Immature natural killer cell (primary cell): ENCODE results near the gene ZNHIT6. TPM values are rescaled to one million over a fixed set of nuclear protein-coding genes. Genes with fewer than 3 reads are reported as not detected.
A peak's percentile ranks its signal among the peaks of the same experiment; 100 is the strongest.

Source experiments
- DNase-seq, 3 donors: peaks; one replicate each; pipeline ENCODE4 v3.0.0; 2022; ENCODE audit warnings: mixed read lengths in 1 of 3
- H3K27ac Mint-ChIP-seq, 6 donors: one replicate each; pipeline ENCODE4 v1.8.0; 2020; ENCODE audit warnings: mixed read lengths in 6 of 6, mild to moderate bottlenecking in 5 of 6, inconsistent platforms in 4 of 6, moderate library complexity in 3 of 6
- H3K27me3 Mint-ChIP-seq, 3 donors: one replicate each; pipeline ENCODE4 v1.8.0; 2020 to 2021; ENCODE audit warnings: low read depth in 3 of 3, mild to moderate bottlenecking in 3 of 3, mixed read lengths in 3 of 3, moderate library complexity in 3 of 3, inconsistent platforms in 1 of 3
- H3K36me3 Mint-ChIP-seq, 3 donors: one replicate each; pipeline ENCODE4 v1.8.0; 2020; ENCODE audit warnings: mixed read lengths in 3 of 3, inconsistent platforms in 2 of 3, mild to moderate bottlenecking in 2 of 3
- H3K4me1 Mint-ChIP-seq, 2 donors: one replicate each; pipeline ENCODE4 v1.8.0; 2020; ENCODE audit warnings: inconsistent platforms in 2 of 2, mild to moderate bottlenecking in 2 of 2, mixed read lengths in 2 of 2, moderate library complexity in 1 of 2
- H3K4me3 Mint-ChIP-seq, 5 donors: one replicate each; pipeline ENCODE4 v1.8.0; 2020; ENCODE audit warnings: mild to moderate bottlenecking in 5 of 5, mixed read lengths in 5 of 5, inconsistent platforms in 3 of 5, moderate library complexity in 3 of 5
- H3K9me3 Mint-ChIP-seq, 6 donors: one replicate each; pipeline ENCODE4 v1.8.0; 2020; ENCODE audit warnings: mild to moderate bottlenecking in 6 of 6, mixed read lengths in 6 of 6, inconsistent platforms in 4 of 6, moderate library complexity in 3 of 6
- polyA plus RNA-seq, 3 donors: library from polyadenylated mRNA; unstranded; fragments of 300-500 nt; fragmentation: Illumina TruSeq; gene quantifications; one replicate each; pipeline ENCODE4 v1.2.3, GENCODE V29; 2021

The ZNHIT6 gene
- polyA plus RNA-seq, 3 donors from 2014 or later: 6.0 to 17.4 (median 6.3) TPM

DNA sequence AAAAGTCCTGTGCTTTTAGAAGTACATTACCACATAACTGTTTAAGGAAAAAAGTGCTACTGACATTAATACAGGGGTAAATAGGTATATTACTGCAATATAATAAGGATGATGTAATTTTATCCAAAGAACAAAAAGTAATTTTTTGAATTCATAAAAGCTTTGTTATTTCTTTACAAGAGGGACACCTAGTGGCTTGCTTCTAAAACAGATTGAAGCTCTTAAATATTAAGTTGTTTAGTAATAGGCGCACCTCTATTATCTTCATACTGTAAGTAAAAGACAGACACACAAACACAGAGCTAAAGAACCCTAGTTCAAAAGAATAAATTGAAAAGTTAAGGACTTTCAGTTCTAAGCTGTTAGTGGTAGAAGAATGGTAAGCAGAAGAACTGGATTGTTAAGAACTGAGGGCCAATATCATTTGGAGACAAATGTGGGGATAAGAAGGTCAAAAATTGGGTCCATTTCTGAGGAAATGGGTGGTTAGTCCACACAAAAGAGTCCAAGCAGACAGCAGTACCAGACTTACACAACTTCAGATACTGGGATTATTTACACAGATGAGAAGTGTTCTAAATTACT is 15.4 kb downstream of the ZNHIT6 start:
- Mint-ChIP-seq H3K27me3 (no peaks in the 10 kb centered on the region), H3K36me3 (peaks cover 11 to 16% (median 13%) of the 10 kb centered on the region in 3 donors), H3K4me1 (peaks cover 1 to 17% of the 10 kb centered on the region in 2 donors), H3K9me3 (no peaks in the 10 kb centered on the region), H3K4me3 (no peak overlapping the region), H3K27ac (no peak overlapping the region)
- no peak for DNase-seq

DNA sequence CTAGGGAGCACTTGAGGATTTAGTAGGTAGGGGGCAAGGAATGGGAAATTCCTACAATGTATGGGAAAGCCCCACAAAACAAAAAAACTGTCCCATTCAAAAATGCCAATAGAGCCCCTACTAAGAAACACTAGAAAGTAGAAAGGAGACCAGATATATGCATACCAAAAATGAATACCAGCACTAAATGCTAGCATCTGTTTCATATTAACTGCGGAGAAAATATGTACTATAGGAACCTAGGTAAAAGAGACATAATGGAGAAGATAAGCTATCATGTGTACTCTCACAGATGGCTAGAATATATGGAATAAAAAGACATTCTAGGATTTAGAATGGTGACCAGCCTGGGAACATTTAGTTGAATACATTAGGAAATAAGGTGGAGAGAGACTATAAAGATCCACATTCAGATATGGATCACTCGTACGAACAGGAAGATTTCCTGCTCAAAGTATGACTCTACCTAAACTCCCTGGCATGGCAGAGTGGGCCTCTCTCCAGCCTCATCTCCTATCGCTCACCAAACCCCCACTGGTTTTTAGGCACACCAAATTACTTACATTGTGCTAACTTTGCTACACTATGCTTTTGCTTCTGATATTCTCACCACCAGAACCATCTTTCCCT is 18.3 kb downstream of the ZNHIT6 start:
- Mint-ChIP-seq H3K36me3 (peaks cover 10 to 12% (median 11%) of the 10 kb centered on the region in 3 donors), H3K4me3 (no peak overlapping the region), H3K9me3 (no peaks in the 10 kb centered on the region), H3K4me1 (peaks cover 0 to 17% of the 10 kb centered on the region in 2 donors), H3K27ac (peak overlapping the region in 1 of 6 donors; percentile 47), H3K27me3 (no peaks in the 10 kb centered on the region)
- DNase-seq: no peak

DNA sequence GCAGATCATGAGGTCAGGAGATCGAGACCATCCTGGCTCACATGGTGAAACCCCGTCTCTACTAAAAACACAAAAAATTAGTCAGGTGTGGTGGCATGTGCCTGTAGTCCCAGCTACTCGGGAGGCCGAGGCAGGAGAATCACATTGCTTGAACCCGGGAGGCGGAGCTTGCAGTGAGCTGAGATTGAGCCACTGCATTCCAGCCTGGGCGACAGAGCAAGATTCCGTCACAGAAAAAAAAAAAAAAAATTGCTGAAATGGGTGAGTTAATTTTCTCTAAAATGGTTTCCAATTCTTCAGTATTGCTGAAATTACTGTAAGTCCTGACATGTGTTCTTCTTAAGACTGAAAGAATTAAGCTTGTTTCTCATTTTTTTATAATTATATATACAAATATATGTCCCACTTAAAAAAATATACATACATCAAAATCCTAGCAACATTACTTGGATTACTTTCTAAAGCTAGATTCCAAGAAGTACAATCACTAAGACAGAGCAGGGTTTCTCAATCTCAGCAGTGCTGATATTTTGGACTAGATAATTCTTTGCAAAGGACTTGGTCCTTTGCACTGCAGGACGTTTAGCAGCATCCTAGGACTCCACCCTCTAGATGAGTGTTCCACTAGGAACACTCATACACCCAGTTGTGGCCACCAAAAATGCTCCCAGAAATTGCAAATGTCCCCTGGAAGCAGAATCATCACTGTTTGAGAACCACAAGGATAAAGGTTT is 24.8 kb downstream of the ZNHIT6 start:
- H3K4me1 Mint-ChIP-seq: peaks cover 3 to 12% of the 10 kb centered on the region in 2 donors
- peaks cover 7 to 15% (median 14%) of the 10 kb centered on the region in 3 donors for H3K36me3 Mint-ChIP-seq
- H3K27ac Mint-ChIP-seq: no peak overlapping the region
- H3K9me3 Mint-ChIP-seq: no peaks in the 10 kb centered on the region
- H3K27me3 Mint-ChIP-seq: no peaks in the 10 kb centered on the region
- DNase-seq: no peak
- H3K4me3 Mint-ChIP-seq: no peak overlapping the region

DNA sequence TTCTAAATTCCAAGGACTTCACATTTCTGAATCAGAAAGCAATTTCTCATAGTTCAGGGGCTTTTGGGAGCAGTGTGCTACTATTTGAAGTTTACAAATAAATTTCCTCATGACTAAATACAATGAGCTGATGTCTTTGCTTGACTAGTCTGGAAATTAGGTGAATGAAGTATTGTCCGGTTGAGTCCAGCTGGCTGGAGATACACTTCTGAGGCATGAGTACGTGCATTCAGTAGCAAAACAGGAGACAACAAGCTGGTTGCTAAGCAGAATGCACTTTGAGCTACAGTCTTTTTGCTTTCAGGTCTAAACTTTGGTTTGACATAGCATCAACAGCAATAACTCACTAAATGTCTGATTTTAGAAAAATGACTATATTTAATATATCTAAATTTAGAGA is 27.1 kb downstream of the ZNHIT6 start:
- H3K4me1 Mint-ChIP-seq: peaks cover 3 to 12% of the 10 kb centered on the region in 2 donors
- DNase-seq: no peak
- no peaks in the 10 kb centered on the region for H3K27me3 Mint-ChIP-seq
- H3K9me3 Mint-ChIP-seq: no peaks in the 10 kb centered on the region
- H3K36me3 Mint-ChIP-seq: peaks cover 3 to 23% (median 20%) of the 10 kb centered on the region in 3 donors
- no peak overlapping the region for H3K4me3 Mint-ChIP-seq
- H3K27ac Mint-ChIP-seq: no peak overlapping the region

DNA sequence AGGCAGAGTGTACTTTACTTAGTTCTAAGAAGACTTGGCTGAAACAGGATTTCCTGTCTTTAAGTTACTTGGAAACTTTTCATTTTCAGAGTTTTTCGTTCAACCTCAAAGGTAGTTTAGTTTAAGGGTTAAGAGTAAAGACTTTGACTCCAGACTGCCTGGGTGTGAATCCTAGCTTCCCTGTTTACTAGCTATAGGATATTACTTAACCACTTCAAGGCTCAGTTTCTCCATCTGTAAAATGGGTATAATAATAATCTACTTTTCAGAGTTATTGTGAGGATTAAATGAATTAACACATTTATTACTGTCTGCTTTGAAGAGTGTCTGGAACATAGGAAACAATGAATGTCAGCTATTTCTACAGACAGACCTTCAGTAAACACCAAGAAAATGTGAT is 30.0 kb downstream of the ZNHIT6 start:
- Mint-ChIP-seq H3K4me3 (no peak overlapping the region), H3K36me3 (peaks cover 8 to 41% (median 29%) of the 10 kb centered on the region in 3 donors), H3K27me3 (no peaks in the 10 kb centered on the region), H3K27ac (no peak overlapping the region), H3K4me1 (peaks cover 0 to 5% of the 10 kb centered on the region in 2 donors), H3K9me3 (no peaks in the 10 kb centered on the region)
- DNase-seq: no peak

DNA sequence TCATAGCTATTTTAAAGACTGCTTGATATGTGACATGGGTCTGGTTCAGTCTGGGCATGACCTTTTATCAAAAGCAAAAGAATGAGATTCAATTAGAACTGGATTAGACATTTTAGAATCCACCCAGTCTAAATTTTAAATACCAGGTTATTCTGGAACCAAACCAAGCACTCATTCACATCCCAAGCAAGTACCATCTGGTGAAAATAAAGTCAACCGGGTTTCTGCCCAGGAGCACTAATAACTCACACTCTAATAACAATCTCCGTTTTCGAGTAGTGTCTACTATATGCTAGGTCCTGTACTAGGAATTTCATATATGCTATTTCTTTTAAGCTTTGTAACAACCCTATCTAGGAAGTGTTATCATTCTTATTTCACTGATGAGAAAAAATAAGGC is 30.6 kb downstream of the ZNHIT6 start:
- Mint-ChIP-seq H3K4me3 (no peak overlapping the region), H3K27me3 (no peaks in the 10 kb centered on the region), H3K9me3 (no peaks in the 10 kb centered on the region), H3K27ac (no peak overlapping the region), H3K36me3 (peaks cover 8 to 41% (median 29%) of the 10 kb centered on the region in 3 donors), H3K4me1 (peaks cover 0 to 5% of the 10 kb centered on the region in 2 donors)
- DNase-seq: no peak

DNA sequence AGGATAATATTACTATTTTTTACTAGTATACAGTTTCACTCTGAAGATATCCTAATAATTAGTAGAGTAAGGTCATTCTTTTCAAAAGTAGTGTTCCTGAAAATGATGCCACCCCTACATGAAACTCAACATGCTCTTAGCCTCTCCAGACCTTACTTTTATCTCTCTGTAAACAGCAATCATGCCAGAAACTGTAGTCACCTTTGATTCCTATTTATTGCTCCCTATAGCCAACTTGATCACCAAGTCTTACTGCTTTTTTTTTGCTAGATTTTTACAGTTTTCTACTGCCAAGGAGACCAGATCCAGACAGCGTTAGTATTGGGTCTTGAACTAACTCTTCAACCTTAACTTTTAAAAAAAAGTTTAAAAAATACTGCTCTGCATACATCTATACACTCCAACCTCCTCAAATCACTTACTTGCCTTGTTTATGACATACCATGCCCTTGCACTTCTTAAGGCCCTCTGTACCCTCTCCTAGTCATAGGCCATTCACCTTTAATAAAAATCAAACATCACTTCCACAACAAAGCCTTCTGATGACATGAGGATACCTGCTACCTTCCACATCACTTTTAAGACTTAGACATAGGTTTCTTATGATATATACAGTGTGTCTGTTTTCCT is 36.1 kb downstream of the ZNHIT6 start:
- no peak for DNase-seq
- Mint-ChIP-seq H3K4me1 (no peaks in the 10 kb centered on the region), H3K4me3 (no peak overlapping the region), H3K36me3 (peaks cover 17 to 45% (median 41%) of the 10 kb centered on the region in 3 donors), H3K9me3 (no peaks in the 10 kb centered on the region), H3K27me3 (no peaks in the 10 kb centered on the region), H3K27ac (peak overlapping the region in 1 of 6 donors; percentile 51)

DNA sequence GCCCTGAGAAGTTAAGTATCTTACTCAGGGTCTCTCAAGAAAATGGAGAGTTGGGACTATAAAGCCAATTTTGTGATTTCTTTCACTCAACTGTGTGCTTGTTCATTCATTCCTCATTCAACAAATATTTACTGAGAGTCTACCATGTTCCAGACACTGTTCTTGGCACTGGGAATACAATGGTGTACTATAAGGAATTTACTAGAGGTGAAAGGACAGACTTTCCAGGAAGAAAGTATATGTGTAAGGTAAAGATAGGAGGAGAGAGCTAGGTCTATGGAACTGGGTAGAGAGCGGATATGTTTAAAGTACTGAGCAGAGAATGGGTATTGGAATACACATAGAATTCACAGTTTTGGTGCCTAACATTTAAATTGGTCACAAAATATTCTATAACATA is 42.3 kb downstream of the ZNHIT6 start:
- no peaks in the 10 kb centered on the region for H3K9me3 Mint-ChIP-seq
- no peak for DNase-seq
- peaks cover 19 to 34% (median 28%) of the 10 kb centered on the region in 3 donors for H3K36me3 Mint-ChIP-seq
- no peak overlapping the region for H3K4me3 Mint-ChIP-seq
- no peak overlapping the region for H3K27ac Mint-ChIP-seq
- H3K27me3 Mint-ChIP-seq: no peaks in the 10 kb centered on the region
- no peaks in the 10 kb centered on the region for H3K4me1 Mint-ChIP-seq

DNA sequence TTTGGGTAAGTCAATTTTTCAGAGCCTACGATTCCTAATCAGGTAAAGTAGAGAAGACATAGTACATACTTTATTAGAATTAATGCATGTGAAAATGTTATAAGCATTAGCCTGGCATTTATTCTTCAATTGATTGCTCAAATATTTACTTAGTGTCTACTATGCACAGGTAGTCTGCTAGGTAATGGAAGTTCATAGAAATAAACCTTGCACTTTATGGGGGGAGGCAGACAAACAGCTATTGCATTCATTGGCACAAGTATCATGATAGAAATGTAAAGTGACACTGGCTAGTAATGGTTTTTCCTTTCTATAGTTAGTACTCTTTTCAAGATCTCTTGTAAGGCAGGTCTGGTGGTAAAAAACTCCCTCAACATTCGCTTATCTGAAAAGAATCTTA is 44.9 kb downstream of the ZNHIT6 start:
- DNase-seq: no peak
- H3K27me3 Mint-ChIP-seq: no peaks in the 10 kb centered on the region
- no peaks in the 10 kb centered on the region for H3K4me1 Mint-ChIP-seq
- no peaks in the 10 kb centered on the region for H3K9me3 Mint-ChIP-seq
- H3K27ac Mint-ChIP-seq: no peak overlapping the region
- peaks cover 15 to 23% (median 16%) of the 10 kb centered on the region in 3 donors for H3K36me3 Mint-ChIP-seq
- H3K4me3 Mint-ChIP-seq: no peak overlapping the region

DNA sequence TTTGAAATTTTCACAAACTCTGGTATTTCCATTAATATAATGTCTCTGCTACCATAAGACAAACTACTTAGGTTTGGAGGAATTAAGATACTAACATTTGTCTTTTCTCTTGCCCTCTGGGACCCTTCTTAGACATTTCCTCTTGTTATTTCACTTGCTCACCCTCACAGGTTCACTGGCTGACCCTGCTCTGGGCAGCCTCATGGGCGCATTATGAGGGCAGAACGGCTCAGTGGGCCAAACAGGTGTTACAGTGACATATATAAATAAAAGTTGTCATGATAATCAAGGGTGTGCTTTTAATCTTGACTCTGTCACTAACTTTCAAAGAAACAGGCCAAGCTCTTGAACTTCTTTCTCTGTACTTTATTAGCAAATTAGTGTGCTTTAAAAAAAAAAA is 46.5 kb downstream of the ZNHIT6 start:
- peaks cover 3 to 16% (median 13%) of the 10 kb centered on the region in 3 donors for H3K36me3 Mint-ChIP-seq
- H3K4me1 Mint-ChIP-seq: no peaks in the 10 kb centered on the region
- peak overlapping the region in 1 of 6 donors; percentile 23 for H3K27ac Mint-ChIP-seq
- DNase-seq: no peak
- H3K9me3 Mint-ChIP-seq: no peaks in the 10 kb centered on the region
- H3K4me3 Mint-ChIP-seq: no peak overlapping the region
- no peaks in the 10 kb centered on the region for H3K27me3 Mint-ChIP-seq

DNA sequence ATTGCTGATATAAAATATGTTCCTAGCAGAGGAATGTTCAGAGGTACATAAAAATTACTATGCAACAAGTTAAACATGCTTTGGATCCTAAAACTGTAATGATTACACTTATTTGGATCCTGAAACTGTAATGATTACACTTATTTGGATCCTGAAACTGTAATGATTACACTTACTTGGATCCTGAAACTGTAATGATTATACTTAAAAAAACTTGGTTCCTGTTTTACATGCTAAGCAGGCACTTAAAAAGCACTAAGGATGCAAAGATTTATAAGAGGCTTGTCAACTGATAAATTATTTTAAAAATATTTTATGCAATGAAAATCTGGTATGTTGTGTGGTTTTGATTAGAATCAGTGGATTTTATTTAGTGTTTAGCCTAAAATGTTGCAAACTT is 47.7 kb downstream of the ZNHIT6 start:
- H3K27me3 Mint-ChIP-seq: no peaks in the 10 kb centered on the region
- no peak overlapping the region for H3K4me3 Mint-ChIP-seq
- DNase-seq: no peak
- peaks cover 0 to 12% (median 12%) of the 10 kb centered on the region in 3 donors for H3K36me3 Mint-ChIP-seq
- no peaks in the 10 kb centered on the region for H3K9me3 Mint-ChIP-seq
- no peak overlapping the region for H3K27ac Mint-ChIP-seq
- H3K4me1 Mint-ChIP-seq: no peaks in the 10 kb centered on the region

DNA sequence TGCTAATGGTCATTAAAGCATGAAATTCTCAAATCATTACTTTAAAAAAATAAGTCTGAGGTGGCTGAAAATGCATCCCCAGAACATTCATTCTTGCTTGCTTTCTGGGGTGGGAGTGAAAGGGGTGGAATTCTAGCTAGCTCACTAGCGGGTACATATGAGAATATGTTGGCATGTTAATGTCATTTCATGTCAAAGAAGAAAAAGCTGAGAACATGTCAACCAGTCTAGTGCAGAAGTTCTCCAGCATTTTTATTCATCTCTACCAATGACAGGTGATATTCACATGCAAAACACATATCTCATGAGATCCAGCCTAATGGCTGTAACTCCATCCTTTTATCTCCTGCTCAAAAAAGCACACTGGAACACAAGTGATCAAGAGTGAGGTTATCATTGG is 49.1 kb downstream of the ZNHIT6 start:
- H3K27ac Mint-ChIP-seq: no peak overlapping the region
- no peak overlapping the region for H3K4me3 Mint-ChIP-seq
- peaks cover 4 to 12% (median 11%) of the 10 kb centered on the region in 3 donors for H3K36me3 Mint-ChIP-seq
- no peak for DNase-seq
- no peaks in the 10 kb centered on the region for H3K27me3 Mint-ChIP-seq
- peaks cover 0 to under 1% of the 10 kb centered on the region in 2 donors for H3K4me1 Mint-ChIP-seq
- no peaks in the 10 kb centered on the region for H3K9me3 Mint-ChIP-seq

DNA sequence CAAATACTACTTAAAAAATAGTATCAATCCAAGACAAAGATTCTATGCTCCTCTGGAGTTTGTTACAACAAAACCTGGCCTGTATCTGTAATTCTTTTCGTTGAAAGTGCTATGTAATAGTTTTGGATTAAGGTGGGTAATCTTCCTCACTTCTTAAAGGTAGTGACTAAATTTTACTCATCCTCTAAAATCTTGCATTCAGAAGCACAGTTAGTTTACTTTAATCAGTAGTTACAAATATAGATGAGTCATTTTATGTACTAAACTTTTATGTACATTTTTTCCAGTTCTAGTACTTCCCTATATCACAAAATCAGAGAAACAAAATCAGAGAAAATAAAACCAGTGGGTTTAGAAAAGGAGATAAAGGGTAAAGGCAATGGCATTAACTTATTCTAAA is 51.3 kb downstream of the ZNHIT6 start:
- Mint-ChIP-seq H3K27me3 (peaks cover 0 to 1% (median 1%) of the 10 kb centered on the region in 3 donors), H3K4me3 (no peak overlapping the region), H3K36me3 (peaks cover 20 to 26% (median 26%) of the 10 kb centered on the region in 3 donors), H3K27ac (no peak overlapping the region), H3K4me1 (peaks cover 0 to 2% of the 10 kb centered on the region in 2 donors), H3K9me3 (no peaks in the 10 kb centered on the region)
- no peak for DNase-seq

DNA sequence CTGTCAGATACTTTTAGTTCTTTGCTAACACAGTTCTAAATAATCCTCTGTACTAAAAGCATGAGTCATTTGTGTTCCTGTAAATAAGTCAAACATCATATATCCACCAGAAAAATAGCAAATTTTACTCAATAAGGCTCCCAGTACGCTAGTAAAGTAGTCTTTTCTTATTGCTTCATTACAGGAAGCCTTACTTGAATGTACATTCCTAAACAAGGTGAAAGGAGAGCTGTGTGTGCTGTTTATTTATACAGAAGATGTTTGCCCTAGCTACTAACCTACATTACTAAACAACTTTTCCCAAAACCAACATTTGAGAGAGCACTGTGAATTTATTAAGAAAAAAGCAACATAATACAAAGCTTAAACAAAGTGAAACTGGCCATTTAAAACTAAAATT is 52.0 kb downstream of the ZNHIT6 start:
- H3K36me3 Mint-ChIP-seq: peaks cover 20 to 27% (median 26%) of the 10 kb centered on the region in 3 donors
- H3K27ac Mint-ChIP-seq: peak overlapping the region in 1 of 6 donors; percentile 1
- H3K27me3 Mint-ChIP-seq: peaks cover 0 to 1% (median 1%) of the 10 kb centered on the region in 3 donors
- no peak for DNase-seq
- no peak overlapping the region for H3K4me3 Mint-ChIP-seq
- H3K4me1 Mint-ChIP-seq: peaks cover 0 to 2% of the 10 kb centered on the region in 2 donors
- H3K9me3 Mint-ChIP-seq: no peaks in the 10 kb centered on the region
